HL-60 (cell line): Measurements from ENCODE around the gene TRAPPC2.
A peak's percentile ranks its signal among the peaks of the same experiment; 100 is the strongest.
"Not testable (repeated sequence)": the region's sequence is repeated elsewhere in the genome, so short reads cannot be mapped to it uniquely, and the experiment has no call there.

ENCODE experiments used
- DNase-seq, 2 experiments: peaks; one replicate each; pipeline ENCODE4 v3.0.0-alpha.2; 2010 to 2020; ENCODE audit warnings: low read depth in 1 of 2, low spot score in 1 of 2
- H3K27ac ChIP-seq: fragments of 250-450 bp; sonication (Bioruptor Pico); replicated peaks from 2 replicates; pipeline ENCODE4 v1.5.1; 2020; ENCODE audit warnings: mild to moderate bottlenecking, moderate library complexity
- H3K27me3 ChIP-seq: fragments of 250-450 bp; sonication (Bioruptor Pico); 2 replicates; pipeline ENCODE4 v1.5.1; 2021; ENCODE audit warnings: mild to moderate bottlenecking, moderate library complexity; ENCODE audit not compliant: insufficient read depth, poor library complexity, severe bottlenecking
- H3K4me3 ChIP-seq: replicated peaks from 2 replicates; pipeline ENCODE4 v1.5.1; 2011; ENCODE audit warnings: mild to moderate bottlenecking, control low read depth, low read length; ENCODE audit not compliant: insufficient read depth
- CTCF ChIP-seq: IDR thresholded peaks from one replicate; pipeline ENCODE4 v1.5.1; 2011; ENCODE audit warnings: low read length, control low read depth, inconsistent platforms; ENCODE audit not compliant: insufficient read depth
- GABPA ChIP-seq: IDR thresholded peaks from 2 replicates; pipeline ENCODE4 v1.6.1; 2012; ENCODE audit warnings: low read depth
- POLR2AphosphoS5 ChIP-seq: IDR thresholded peaks from 2 replicates; pipeline ENCODE4 v1.6.1; 2012; ENCODE audit warnings: low read depth
- REST ChIP-seq: IDR thresholded peaks from 2 replicates; pipeline ENCODE4 v1.6.1; 2012; ENCODE audit warnings: low read depth; ENCODE audit not compliant: insufficient replicate concordance
- SPI1 ChIP-seq: IDR thresholded peaks from 2 replicates; pipeline ENCODE4 v1.6.1; 2012; ENCODE audit warnings: low read depth, mild to moderate bottlenecking, borderline replicate concordance

TRAPPC2 gene

DNA sequence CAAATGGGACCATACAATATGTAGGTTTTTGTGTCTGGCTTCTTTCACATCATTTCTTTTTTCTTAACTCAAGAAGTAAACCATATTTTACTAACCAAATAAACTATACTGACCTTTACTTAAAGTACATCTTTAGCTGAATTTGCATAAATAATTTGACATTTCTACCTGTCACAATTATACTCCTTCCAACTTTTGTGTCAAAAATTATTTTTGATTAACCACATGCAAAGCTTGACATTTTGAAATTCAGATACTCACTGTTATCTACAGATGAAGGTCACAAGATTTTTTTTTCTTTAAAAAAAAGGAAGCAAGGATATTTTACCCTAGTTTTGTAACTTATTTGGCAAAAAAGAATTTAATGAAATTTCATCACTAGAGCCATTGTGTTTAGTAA lies 57.5 kb downstream of the TRAPPC2 start:
- Histone ChIP-seq H3K27me3 (no peaks in the 10 kb centered on the region), H3K4me3 (no peak overlapping the region), H3K27ac (no peak overlapping the region)
- no peak for TF ChIP-seq SPI1
- no peak for DNase-seq

- Histone ChIP-seq H3K4me3 (no peak overlapping the region), H3K27me3 (no peaks in the 10 kb centered on the region), H3K27ac (no peak overlapping the region)
- TF ChIP-seq REST (no peak), POLR2AphosphoS5 (no peak)
- no peak for DNase-seq
These were observed 61.4 kb downstream of the TRAPPC2 start for GRCh38 chrX:13673016-13673415.

GRCh38 chrX:13670197-13670596 lies 64.2 kb downstream of the TRAPPC2 start:
- Histone ChIP-seq H3K4me3 (no peak overlapping the region), H3K27ac (no peak overlapping the region), H3K27me3 (no peaks in the 10 kb centered on the region)
- TF ChIP-seq SPI1 (no peak), CTCF (no peak), GABPA (no peak), POLR2AphosphoS5 (no peak), REST (no peak)
- DNase-seq, result no peak

DNA sequence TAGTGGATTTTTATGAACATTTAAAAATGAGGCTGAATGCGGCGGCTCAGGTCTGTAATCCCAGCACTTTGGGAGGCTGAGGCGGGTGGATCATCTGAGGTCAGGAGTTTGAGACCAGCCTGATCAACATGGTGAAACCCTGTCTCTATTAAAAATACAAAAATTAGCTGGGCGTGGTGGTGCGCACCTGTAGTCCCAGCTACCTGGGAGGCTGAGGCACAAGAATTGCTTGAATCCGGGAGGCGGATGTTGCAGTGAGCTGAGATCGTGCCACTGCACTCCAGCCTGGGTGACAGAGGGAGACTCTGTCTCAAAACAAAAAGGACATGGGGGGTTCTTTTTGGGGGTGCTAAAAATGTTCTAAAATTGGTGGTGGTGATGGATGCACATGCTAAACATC lies 64.7 kb downstream of the TRAPPC2 start:
- peak overlapping the region; percentile 5 for H3K27ac ChIP-seq
- not testable (repeated sequence) for DNase-seq, H3K4me3 ChIP-seq, H3K27me3 ChIP-seq

- DNase-seq, result peak; percentile 28 to 47
- H3K4me3 ChIP-seq, result no peak overlapping the region
- no peaks in the 10 kb centered on the region for H3K27me3 ChIP-seq
- H3K27ac ChIP-seq, result peak overlapping the region; percentile 5
- TF ChIP-seq SPI1 (no peak), REST (no peak), POLR2AphosphoS5 (no peak), CTCF (no peak), GABPA (no peak)
These were observed 65.1 kb downstream of the TRAPPC2 start for GRCh38 chrX:13669246-13669737.
